PC-9 (cell line): ENCODE data around the gene RHOF. TPM values are rescaled to one million over a fixed set of nuclear protein-coding genes. Genes with fewer than 3 reads are reported as not detected.

Experiments
- BruUV-seq: library from RNA; stranded (reverse); fragments of 400-500 nt; replicated peaks from 2 replicates; lab custom pipeline; 2021; lab: Mats Ljungman, UMichigan
- CTCF ChIA-PET: fragments of 300-600 bp; sonication (Branson Sonifier 250); formaldehyde crosslinking; loops from one replicate; lab custom pipeline; 2022; ENCODE audit warnings: antibody characterized with exemption; lab: Charles Lee
- POLR2A ChIA-PET: fragments of 300-600 bp; sonication (Branson Sonifier 250); formaldehyde crosslinking; loops from one replicate; lab custom pipeline; 2022; ENCODE audit warnings: antibody characterized with exemption; ENCODE audit not compliant: unreplicated experiment; lab: Charles Lee
- DNase-seq, 2 experiments: peaks; one replicate each; pipeline versions ENCODE4 v3.0.0 to v3.0.0-alpha.2; 2015 to 2022; ENCODE audit warnings: mixed read lengths in 1 of 2
- H2AFZ ChIP-seq: fragments of 200-600 bp; sonication (generic); 2 replicates; pipeline ENCODE4 v1.8.1; 2017; ENCODE audit warnings: antibody characterized with exemption
- H3F3A ChIP-seq: fragments of 200-600 bp; sonication (generic); 2 replicates; pipeline ENCODE4 v1.8.1; 2017; ENCODE audit warnings: antibody characterized with exemption, mild to moderate bottlenecking, low read depth; ENCODE audit not compliant: insufficient read depth
- H3K27ac ChIP-seq: fragments of 200-600 bp; sonication (generic); 2 replicates; pipeline ENCODE4 v1.6.1; 2016; ENCODE audit warnings: mixed run types
- H3K27me3 ChIP-seq: fragments of 200-600 bp; sonication (generic); 2 replicates; pipeline ENCODE4 v1.6.1; 2016; ENCODE audit warnings: low read depth, mixed run types; ENCODE audit not compliant: insufficient read depth
- H3K36me3 ChIP-seq: fragments of 200-600 bp; sonication (generic); 2 replicates; pipeline ENCODE4 v1.6.1; 2016; ENCODE audit warnings: low read depth, mixed run types
- H3K4me1 ChIP-seq: fragments of 200-600 bp; sonication (generic); replicated peaks from 2 replicates; pipeline ENCODE4 v1.6.1; 2016; ENCODE audit warnings: mixed run types; ENCODE audit not compliant: insufficient read depth
- H3K4me2 ChIP-seq: fragments of 200-600 bp; sonication (generic); 2 replicates; pipeline ENCODE4 v1.6.1; 2017; ENCODE audit warnings: mixed run types
- H3K4me3 ChIP-seq: fragments of 200-600 bp; sonication (generic); 2 replicates; pipeline ENCODE4 v1.6.1; 2016; ENCODE audit warnings: mixed run types
- H3K79me2 ChIP-seq: fragments of 200-600 bp; sonication (generic); 2 replicates; pipeline ENCODE4 v1.6.1; 2017; ENCODE audit warnings: low read depth, mixed run types
- H3K9me2 ChIP-seq: fragments of 200-600 bp; sonication (generic); 2 replicates; pipeline ENCODE4 v1.8.1; 2017; ENCODE audit warnings: mild to moderate bottlenecking; ENCODE audit not compliant: insufficient read depth
- H3K9me3 ChIP-seq: fragments of 200-600 bp; sonication (generic); 2 replicates; pipeline ENCODE4 v1.8.1; 2016; ENCODE audit warnings: low read depth; ENCODE audit not compliant: insufficient read depth
- H4K20me1 ChIP-seq: fragments of 200-600 bp; sonication (generic); 2 replicates; pipeline ENCODE4 v1.8.1; 2017; ENCODE audit not compliant: insufficient read depth
- CTCF ChIP-seq: fragments of 200-600 bp; sonication (generic); conservative IDR thresholded peaks from 2 replicates; pipeline ENCODE4 v1.6.1; 2017; ENCODE audit warnings: mixed run types, antibody characterized with exemption, mild to moderate bottlenecking, moderate library complexity
- EZH2 ChIP-seq: fragments of 200-600 bp; sonication (generic); IDR thresholded peaks from 2 replicates; pipeline ENCODE4 v1.8.0; 2017; ENCODE audit warnings: antibody characterized with exemption, low read depth
- intact Hi-C: fragments of 100-400 bp; cut with micrococcal nuclease; formaldehyde crosslinking; loops from one replicate; pipeline ENCODE4 v1.10.0; 2022; ENCODE audit not compliant: unreplicated experiment
- total RNA-seq: library from RNA; stranded (reverse); gene quantifications from 2 replicates; pipeline ENCODE4 v1.2.3, GENCODE V29; 2021

RHOF gene
- total RNA-seq, 1 experiment from 2014 or later, result 179 TPM

GRCh38 chr12:121807642-121808347 lies 14.3 kb upstream of the RHOF start:
- peaks cover 27% of the 10 kb centered on the region for H3K4me1 ChIP-seq
- CTCF ChIA-PET, result interaction anchor here (0.5 kb wide), 1 partner anchor 11 kb away, joined by 7 read pairs; no protein-coding TSS in a partner anchor
- no peaks in the 10 kb centered on the region for H3K9me2 ChIP-seq
- H3K36me3 ChIP-seq, result no peaks in the 10 kb centered on the region
- peaks cover 58% of the 10 kb centered on the region for H3K79me2 ChIP-seq
- no peak overlapping the region for H3K4me3 ChIP-seq
- no peaks in the 10 kb centered on the region for H3K9me3 ChIP-seq
- no peak overlapping the region for H3K27ac ChIP-seq
- H2AFZ ChIP-seq, result no peak overlapping the region
- H4K20me1 ChIP-seq, result peaks cover 26% of the 10 kb centered on the region
- H3K27me3 ChIP-seq, result no peaks in the 10 kb centered on the region
- no peak overlapping the region for H3K4me2 ChIP-seq
- TF ChIP-seq EZH2 (no peak), CTCF (no peak)
- intact Hi-C loops, result no loop called here
- POLR2A ChIA-PET, result no interaction called here
- H3F3A ChIP-seq, result peaks cover 22% of the 10 kb centered on the region
- no TSS peak for BruUV-seq
- no peak for DNase-seq

GRCh38 chr12:121806546-121807423 lies 13.3 kb upstream of the RHOF start:
- Histone ChIP-seq H3K27me3 (no peaks in the 10 kb centered on the region), H3K4me3 (peak overlapping the region; percentile 78; the same call in 1 of the 2 replicates), H3K36me3 (no peaks in the 10 kb centered on the region), H2AFZ (no peak overlapping the region), H3K4me2 (peak overlapping the region; percentile 96), H3K79me2 (peaks cover 58% of the 10 kb centered on the region), H3K27ac (no peak overlapping the region), H4K20me1 (peaks cover 17% of the 10 kb centered on the region), H3F3A (peaks cover 31% of the 10 kb centered on the region), H3K9me3 (no peaks in the 10 kb centered on the region), H3K4me1 (peaks cover 27% of the 10 kb centered on the region), H3K9me2 (no peaks in the 10 kb centered on the region)
- DNase-seq, result no peak
- ChIA-PET POLR2A (interaction anchor here (0.6 to 1.1 kb wide), 3 partner anchors 11 to 21 kb away, joined by 4 to 7 read pairs (median 4); no protein-coding TSS in a partner anchor), CTCF (interaction anchor here (0.7 to 1.7 kb wide), 3 partner anchors 11 to 77 kb away, joined by 5 to 8 read pairs (median 6); no protein-coding TSS in a partner anchor)
- intact Hi-C loops, result no loop called here
- TF ChIP-seq CTCF (no peak), EZH2 (no peak)
- no TSS peak for BruUV-seq

- intact Hi-C loops, result no loop called here
- Histone ChIP-seq H3K27me3 (no peaks in the 10 kb centered on the region), H3K4me2 (peak overlapping the region; percentile 96), H3K36me3 (no peaks in the 10 kb centered on the region), H3K27ac (no peak overlapping the region), H4K20me1 (peaks cover 12% of the 10 kb centered on the region), H3K9me2 (no peaks in the 10 kb centered on the region), H3K79me2 (peaks cover 58% of the 10 kb centered on the region), H3K9me3 (no peaks in the 10 kb centered on the region), H2AFZ (no peak overlapping the region), H3K4me3 (peak overlapping the region; percentile 78), H3K4me1 (peaks cover 20% of the 10 kb centered on the region), H3F3A (peaks cover 33% of the 10 kb centered on the region)
- no peak for DNase-seq
- ChIA-PET POLR2A (interaction anchor here (1.1 kb wide), 1 partner anchor 12 kb away, joined by 4 read pairs; no protein-coding TSS in a partner anchor), CTCF (interaction anchor here (0.8 to 1.7 kb wide), 2 partner anchors 10 to 12 kb away, joined by 5 to 8 read pairs; no protein-coding TSS in a partner anchor)
- no TSS peak for BruUV-seq
- TF ChIP-seq CTCF (no peak), EZH2 (no peak)
These were observed 12.6 kb upstream of the RHOF start for GRCh38 chr12:121806009-121806545.
